Fibroblast of mammary gland (primary cell): ENCODE results near the gene CASTOR1.

ENCODE experiments used
- DNase-seq: peaks from one replicate; pipeline ENCODE4 v3.0.0-alpha.2; 2010; ENCODE audit warnings: low read depth
- H3K4me3 ChIP-seq: 2 replicates; pipeline ENCODE4 v1.5.1; 2011; ENCODE audit warnings: low read depth, mild to moderate bottlenecking, low read length, moderate library complexity; ENCODE audit not compliant: control insufficient read depth
- TF ChIP-seq, protein P1 (sequence below): conservative IDR thresholded peaks from 2 replicates; pipeline ENCODE4 v1.5.1; 2011; ENCODE audit warnings: low read depth, low read length, inconsistent platforms; ENCODE audit not compliant: control insufficient read depth, insufficient read depth

The CASTOR1 gene

DNA sequence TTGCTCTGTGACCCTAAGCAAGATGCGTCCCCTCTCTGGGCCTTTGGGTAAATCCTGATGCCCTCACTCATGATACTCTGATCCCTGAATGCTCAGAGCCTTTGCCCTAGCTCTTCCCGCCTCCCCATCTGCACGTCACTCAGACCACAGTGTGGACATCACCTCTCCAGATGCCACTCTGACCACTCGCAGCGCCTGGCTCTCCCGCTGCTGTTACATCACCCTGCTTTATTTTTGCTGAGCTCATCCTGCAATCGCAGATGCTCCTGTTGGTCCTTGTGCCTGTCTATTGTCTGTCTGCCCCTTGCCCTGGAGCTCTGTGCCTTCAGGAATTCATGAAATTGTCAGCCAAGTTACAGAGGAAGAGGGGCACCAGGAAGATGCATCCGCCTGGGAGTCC is 28.2 kb downstream of the CASTOR1 start:
- TF ChIP-seq, protein P1, sequence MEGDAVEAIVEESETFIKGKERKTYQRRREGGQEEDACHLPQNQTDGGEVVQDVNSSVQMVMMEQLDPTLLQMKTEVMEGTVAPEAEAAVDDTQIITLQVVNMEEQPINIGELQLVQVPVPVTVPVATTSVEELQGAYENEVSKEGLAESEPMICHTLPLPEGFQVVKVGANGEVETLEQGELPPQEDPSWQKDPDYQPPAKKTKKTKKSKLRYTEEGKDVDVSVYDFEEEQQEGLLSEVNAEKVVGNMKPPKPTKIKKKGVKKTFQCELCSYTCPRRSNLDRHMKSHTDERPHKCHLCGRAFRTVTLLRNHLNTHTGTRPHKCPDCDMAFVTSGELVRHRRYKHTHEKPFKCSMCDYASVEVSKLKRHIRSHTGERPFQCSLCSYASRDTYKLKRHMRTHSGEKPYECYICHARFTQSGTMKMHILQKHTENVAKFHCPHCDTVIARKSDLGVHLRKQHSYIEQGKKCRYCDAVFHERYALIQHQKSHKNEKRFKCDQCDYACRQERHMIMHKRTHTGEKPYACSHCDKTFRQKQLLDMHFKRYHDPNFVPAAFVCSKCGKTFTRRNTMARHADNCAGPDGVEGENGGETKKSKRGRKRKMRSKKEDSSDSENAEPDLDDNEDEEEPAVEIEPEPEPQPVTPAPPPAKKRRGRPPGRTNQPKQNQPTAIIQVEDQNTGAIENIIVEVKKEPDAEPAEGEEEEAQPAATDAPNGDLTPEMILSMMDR: no peak
- no peak overlapping the region for H3K4me3 ChIP-seq
- DNase-seq: peak; percentile 45

DNA sequence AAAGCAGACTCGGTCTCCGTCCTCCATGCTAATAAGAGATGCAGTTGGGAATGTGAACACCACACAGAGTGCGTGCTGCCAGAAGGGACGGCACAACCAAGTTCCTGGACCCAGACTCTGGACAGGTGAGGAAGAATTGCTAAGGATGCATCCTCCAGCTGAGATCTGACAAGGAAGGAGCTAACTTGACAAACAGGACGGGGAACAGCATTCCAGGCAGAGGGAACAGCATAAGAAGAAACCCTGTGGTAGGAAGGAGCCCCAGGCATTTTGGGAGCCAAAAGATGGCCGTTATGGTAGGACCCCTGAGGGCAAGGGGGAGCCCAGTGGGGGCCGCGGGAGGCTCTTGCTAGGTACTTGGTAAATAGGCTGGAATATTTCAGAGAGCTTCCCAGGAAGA is 28.6 kb downstream of the CASTOR1 start:
- TF ChIP-seq, protein P1: no peak
- no peak for DNase-seq
- H3K4me3 ChIP-seq: no peak overlapping the region

DNA sequence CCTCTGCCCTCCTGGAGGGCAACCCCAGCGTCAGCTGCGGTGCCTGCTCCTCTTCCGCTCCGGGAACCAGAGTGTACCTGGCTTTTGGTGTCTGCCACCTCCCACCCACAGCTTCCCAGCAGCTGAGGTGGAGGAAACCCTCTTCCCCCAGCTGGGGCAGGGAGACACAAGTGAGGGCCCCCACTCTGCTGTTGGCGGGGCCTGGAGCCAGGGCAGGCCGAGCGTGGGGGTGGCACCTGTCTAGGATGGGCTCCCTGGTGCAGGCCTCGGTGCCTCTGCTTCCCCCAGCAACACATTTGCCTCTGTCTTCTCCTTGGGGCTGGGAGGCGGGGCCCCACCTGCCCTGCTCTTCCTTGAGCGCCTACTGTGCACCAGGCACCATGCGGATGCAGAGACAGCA is 29.0 kb downstream of the CASTOR1 start:
- TF ChIP-seq, protein P1: no peak
- H3K4me3 ChIP-seq: no peak overlapping the region
- DNase-seq: no peak

DNA sequence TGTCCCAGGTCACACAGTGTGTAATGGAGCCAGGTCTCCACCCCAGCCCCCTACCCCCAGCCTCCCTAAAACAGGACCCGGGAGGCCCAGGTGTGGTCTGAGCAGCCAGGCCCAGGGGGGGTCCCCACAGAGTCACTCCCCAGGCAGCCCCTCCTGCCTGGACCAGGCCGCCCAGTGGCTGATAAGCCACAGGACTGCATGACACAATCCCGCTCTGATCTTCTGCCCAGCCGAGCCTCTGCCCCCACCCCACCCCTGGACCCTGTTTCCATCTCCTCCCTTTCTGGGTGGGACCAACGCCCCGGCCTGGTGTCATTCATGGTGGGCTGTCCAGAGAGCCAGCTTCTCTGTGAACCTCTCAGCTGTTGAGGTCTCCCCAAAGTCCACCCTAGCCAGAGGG is 35.0 kb downstream of the CASTOR1 start:
- TF ChIP-seq, protein P1: no peak
- DNase-seq: no peak
- no peak overlapping the region for H3K4me3 ChIP-seq

DNA sequence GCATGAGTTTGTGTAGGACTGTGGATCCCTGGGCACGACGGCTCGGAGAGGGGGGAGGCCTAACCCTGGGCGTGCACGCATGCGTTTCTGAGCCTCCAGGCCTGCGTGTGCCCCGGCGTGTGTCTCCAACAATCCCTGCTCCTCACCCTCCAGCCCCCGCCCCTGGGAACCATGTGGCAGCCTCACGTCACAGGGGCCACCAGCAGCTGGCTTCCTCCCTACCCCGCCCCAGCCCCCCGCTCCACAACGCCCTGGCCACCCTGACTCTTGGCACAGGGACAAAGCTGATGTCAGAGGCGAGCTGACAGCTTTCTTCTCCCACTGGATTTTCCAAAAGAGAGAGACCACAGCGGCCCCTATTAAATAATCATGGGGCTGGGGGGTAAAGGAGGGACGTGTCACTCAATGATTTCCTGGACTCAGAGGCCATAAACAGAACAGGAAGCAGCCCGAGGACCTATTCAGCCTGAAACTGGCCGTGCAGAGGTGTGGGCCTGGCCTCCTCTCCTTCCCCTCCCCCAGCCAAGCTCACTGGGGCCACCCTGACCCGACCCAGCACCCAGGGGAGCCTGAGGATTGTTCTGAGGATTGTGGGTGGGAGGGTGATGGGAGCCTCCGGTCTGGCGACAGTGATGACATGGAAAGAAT is 36.0 kb downstream of the CASTOR1 start:
- DNase-seq: peak; percentile 47
- TF ChIP-seq, protein P1: no peak
- no peak overlapping the region for H3K4me3 ChIP-seq

DNA sequence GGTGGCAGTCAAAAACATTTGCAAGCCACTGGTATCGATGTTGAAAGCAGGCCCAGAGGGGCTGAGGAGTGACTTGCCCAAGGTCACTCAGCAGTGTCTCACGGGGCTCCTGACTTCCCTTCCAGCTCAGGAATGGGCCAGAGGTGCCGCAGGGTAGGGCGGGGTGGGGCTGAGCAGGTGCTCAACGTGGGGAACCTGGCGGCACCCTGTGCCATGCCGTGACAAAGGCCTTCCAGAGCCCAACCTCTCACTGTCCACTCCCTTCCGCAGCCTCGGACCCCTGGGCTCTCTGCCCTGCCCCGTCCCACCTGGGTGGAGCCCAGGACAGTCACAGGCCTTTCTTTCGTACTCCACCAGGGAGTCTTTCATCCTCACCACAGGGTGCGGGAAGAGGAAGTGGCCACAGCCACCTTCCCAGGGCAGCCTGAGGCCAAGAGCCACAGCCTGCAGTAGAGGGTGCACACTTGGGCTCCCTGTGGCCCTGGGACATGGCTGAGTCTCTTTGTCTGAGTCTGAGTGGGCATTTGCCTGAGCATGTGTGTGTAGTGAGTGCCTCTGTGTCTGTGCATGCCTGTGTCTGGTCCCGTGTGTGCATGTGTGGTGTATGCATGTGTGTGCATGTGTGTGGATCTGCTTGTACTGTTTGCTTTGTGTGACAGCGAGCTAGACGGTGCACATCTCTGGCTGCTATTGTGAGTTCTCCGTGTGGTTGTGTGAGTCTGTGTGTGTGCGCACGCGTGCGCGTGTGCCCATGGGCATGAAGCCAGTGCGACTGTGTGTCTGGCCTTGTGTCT is 36.7 kb downstream of the CASTOR1 start:
- TF ChIP-seq, protein P1: no peak
- H3K4me3 ChIP-seq: no peak overlapping the region
- DNase-seq: no peak
